ENCODE data around the gene PROKR2. TPM values are rescaled to one million over a fixed set of nuclear protein-coding genes. Genes with fewer than 3 reads are reported as not detected.

PROKR2 gene
- total and polyA plus RNA-seq, 2 of the 8 experiments (the other 6 are each of a cell fraction or from before 2014, with no cell fraction given), result 3.3 to 7.7 TPM

DNA sequence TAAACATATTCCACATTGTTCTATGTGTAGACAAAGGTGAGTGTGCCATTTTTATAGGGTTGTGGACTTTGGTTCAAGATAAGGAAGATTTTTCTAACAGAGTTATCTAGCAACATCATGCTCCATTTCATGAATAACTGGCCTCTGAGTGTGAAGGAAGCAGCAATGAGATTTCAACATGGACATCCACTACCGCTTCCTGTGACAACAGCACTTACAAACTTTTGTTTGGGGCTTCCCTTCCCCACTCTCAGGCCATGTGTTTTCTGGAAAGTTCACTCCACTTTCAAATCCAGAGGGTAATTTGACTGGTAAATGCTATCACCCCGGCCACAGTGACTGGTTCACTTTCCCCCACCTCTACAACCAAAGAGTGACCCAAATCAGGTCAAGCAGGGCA, 38.1 kb upstream of the PROKR2 start:
- Histone ChIP-seq H4K8ac (ENCODE audit: extremely low read depth, insufficient read depth, low read length) (no peak overlapping the region; the same call in 1 of the 2 replicates), H2AK5ac (ENCODE audit: low read depth, low read length) (no peak overlapping the region), H3K23me2 (ENCODE audit: low read depth, low read length) (no peaks in the 10 kb centered on the region), H3K4me2 (ENCODE audit: insufficient read depth in 1 of 2, low read depth in 2 of 2, low read length in 2 of 2) (no peak overlapping the region), H3K4ac (replicated peaks; ENCODE audit: insufficient read length, low read depth, low read length) (no peak overlapping the region), H3K14ac (ENCODE audit: insufficient read length) (no peak overlapping the region), H3K27ac (ENCODE audit: low read depth, low read length) (no peak overlapping the region), H3K79me1 (ENCODE audit: low read depth, low read length) (no peaks in the 10 kb centered on the region), H3K4me1 (replicated peaks in 1 of 4; ENCODE audit: control insufficient read depth in 3 of 4, insufficient read depth in 4 of 4, low read length in 3 of 4) (no peaks in the 10 kb centered on the region), H2BK5ac (ENCODE audit: low read depth, low read length) (no peak overlapping the region), H3K23ac (ENCODE audit: insufficient read length) (no peak overlapping the region), H3K36me3 (ENCODE audit: control insufficient read depth in 2 of 4, insufficient read depth in 4 of 4, low read length in 3 of 4) (no peaks in the 10 kb centered on the region), H3K27me3 (replicated peaks in 1 of 4; ENCODE audit: control insufficient read depth in 3 of 4, extremely low read depth in 1 of 4, insufficient read depth in 3 of 4, low read length in 3 of 4) (no peaks in the 10 kb centered on the region), H4K20me1 (replicated peaks in 1 of 2; ENCODE audit: control insufficient read depth in 1 of 2, insufficient read depth in 2 of 2, low read length in 2 of 2) (no peaks in the 10 kb centered on the region), H3K79me2 (ENCODE audit: control insufficient read depth in 1 of 2, insufficient read depth in 2 of 2, low read length in 2 of 2) (no peaks in the 10 kb centered on the region), H2BK15ac (ENCODE audit: low read length) (no peak overlapping the region), H4K91ac (replicated peaks; ENCODE audit: insufficient read length, low read length) (no peak overlapping the region), H3K9me3 (ENCODE audit: insufficient read depth in 2 of 2, low read depth in 1 of 2, low read length in 1 of 2) (no peaks in the 10 kb centered on the region), H3K18ac (ENCODE audit: extremely low read depth, low read length) (no peak overlapping the region), H3K56ac (replicated peaks; ENCODE audit: insufficient read length, low read depth, low read length) (no peak overlapping the region), H2BK120ac (replicated peaks; ENCODE audit: low read depth, low read length) (no peak overlapping the region), H4K5ac (ENCODE audit: insufficient read length, low read depth, low read length) (no peak overlapping the region), H3K9ac (replicated peaks in 1 of 4; ENCODE audit: extremely low read depth in 1 of 4, low read depth in 3 of 4, low read length in 3 of 4) (no peak overlapping the region), H2BK12ac (ENCODE audit: low read depth, low read length) (no peak overlapping the region), H2AFZ (ENCODE audit: low read length) (no peak overlapping the region), H2BK20ac (ENCODE audit: low read length) (no peak overlapping the region), H3K4me3 (ENCODE audit: extremely low read depth in 1 of 4, insufficient read depth in 2 of 4, low read depth in 3 of 4, low read length in 4 of 4) (no peak overlapping the region)
- DNase-seq (ENCODE audit: low read depth in 1 of 2, low spot score in 2 of 2), result no peak
- WGBS, 2 experiments (ENCODE audit: extremely low coverage in 1 of 2, insufficient coverage in 1 of 2, insufficient read length in 1 of 2, insufficient replicate concordance in 2 of 2, low coverage in 1 of 2, low lambda C conversion rate in 2 of 2, missing lambda C conversion rate in 1 of 2), result 83% methylated on average over 2 of the region's 2 CpGs; no CpG with 5 or more reads in 1 of the 2 experiments
- no peak for FAIRE-seq
- CTCF ChIA-PET (ENCODE audit: partially characterized antibody), result no interaction called here
- POLR2A ChIA-PET (ENCODE audit: partially characterized antibody), result no interaction called here
- TF ChIP-seq BACH1 (IDR thresholded peaks at IDR 0.05; ENCODE audit: low read length), result no peak
- TF ChIP-seq ZNF274 (IDR thresholded peaks at IDR 0.05; ENCODE audit: borderline replicate concordance, extremely low read depth, low read length), result no peak
- no peak for TF ChIP-seq CHD2 (IDR thresholded peaks at IDR 0.05; ENCODE audit: low read length)
- TF ChIP-seq TAF7 (optimal IDR thresholded peaks at IDR 0.05; ENCODE audit: borderline replicate concordance, low read depth, low read length), result no peak
- TF ChIP-seq BCL11A (IDR thresholded peaks at IDR 0.05; ENCODE audit: low read depth in 2 of 2, low read length in 2 of 2), result no peak
- TF ChIP-seq MAFK (IDR thresholded peaks at IDR 0.05; ENCODE audit: low read depth, low read length), result no peak
- no peak for TF ChIP-seq HDAC2 (IDR thresholded peaks at IDR 0.05; ENCODE audit: borderline replicate concordance in 1 of 2, low read depth in 2 of 2, low read length in 2 of 2)
- no peak for TF ChIP-seq TBP (IDR thresholded peaks at IDR 0.05; ENCODE audit: low read depth, low read length)
- no peak for TF ChIP-seq CHD1 (IDR thresholded peaks at IDR 0.05; ENCODE audit: low read depth, low read length)
- TF ChIP-seq TCF12 (IDR thresholded peaks at IDR 0.05; ENCODE audit: low read depth, low read length), result no peak
- no peak for TF ChIP-seq JUND (IDR thresholded peaks at IDR 0.05; ENCODE audit: low read length)
- TF ChIP-seq RFX5 (IDR thresholded peaks at IDR 0.05; ENCODE audit: borderline replicate concordance, low read depth, low read length), result no peak
- TF ChIP-seq, protein P1, sequence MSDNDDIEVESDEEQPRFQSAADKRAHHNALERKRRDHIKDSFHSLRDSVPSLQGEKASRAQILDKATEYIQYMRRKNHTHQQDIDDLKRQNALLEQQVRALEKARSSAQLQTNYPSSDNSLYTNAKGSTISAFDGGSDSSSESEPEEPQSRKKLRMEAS (IDR thresholded peaks at IDR 0.05), result no peak
- no peak for TF ChIP-seq POLR2A (IDR thresholded peaks at IDR 0.05; ENCODE audit: control extremely low read depth in 1 of 2, low read depth in 2 of 2, low read length in 2 of 2)
- no peak for TF ChIP-seq NANOG (IDR thresholded peaks at IDR 0.05; ENCODE audit: insufficient read depth, low read depth, low read length, poor library complexity, severe bottlenecking)
- TF ChIP-seq TEAD4 (IDR thresholded peaks at IDR 0.05; ENCODE audit: low read depth, low read length), result no peak

Measured in H1 (cell line).